ENCODE measurements around the gene ICAM3.

DNA sequence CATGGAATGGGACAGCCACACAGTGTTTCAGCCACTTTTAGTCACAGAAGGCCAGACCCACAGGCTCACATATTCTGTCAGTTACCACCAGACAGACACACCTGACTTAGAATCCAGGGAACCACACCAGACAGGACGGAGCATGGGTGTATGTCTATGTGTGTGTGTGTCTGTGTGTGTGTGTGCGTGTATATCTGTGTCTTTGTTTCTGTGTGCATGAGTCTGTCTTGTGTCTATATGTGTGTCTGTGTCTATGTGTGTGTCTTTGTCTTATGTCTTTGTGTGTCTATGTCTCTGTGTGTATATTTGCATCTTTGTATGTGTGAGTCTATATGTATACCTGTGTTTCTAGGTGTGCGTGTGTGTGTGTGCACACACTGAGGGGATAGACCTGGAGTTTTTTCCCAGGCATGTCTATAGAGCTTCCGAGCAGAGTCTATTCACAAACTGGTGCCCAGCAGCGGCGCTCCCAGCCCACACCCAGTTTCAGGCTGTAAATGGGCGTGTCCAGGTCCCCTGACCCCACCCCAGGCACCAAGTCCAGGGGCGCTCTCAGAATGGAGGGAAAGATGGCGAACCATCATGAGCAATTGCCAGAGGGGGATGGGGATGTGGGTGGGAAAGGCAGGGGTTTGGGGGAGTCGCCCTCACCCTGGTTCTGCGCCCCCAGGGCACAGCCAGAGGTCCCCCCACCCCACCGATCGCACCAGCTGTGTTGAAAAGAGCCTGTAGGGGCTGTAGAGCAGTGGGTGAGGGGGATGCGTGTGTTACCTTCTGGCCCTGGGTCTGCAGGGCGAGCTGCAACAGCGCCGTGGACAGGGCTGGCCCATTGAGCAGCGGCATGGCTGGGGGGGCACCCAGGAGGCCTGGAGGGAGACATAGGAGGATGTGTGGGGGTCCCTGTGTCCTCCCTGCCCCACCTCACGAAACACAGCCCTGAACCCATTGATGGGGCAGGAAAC, 17.3 kb downstream of the ICAM3 start:
- TF ChIP-seq, protein P1, sequence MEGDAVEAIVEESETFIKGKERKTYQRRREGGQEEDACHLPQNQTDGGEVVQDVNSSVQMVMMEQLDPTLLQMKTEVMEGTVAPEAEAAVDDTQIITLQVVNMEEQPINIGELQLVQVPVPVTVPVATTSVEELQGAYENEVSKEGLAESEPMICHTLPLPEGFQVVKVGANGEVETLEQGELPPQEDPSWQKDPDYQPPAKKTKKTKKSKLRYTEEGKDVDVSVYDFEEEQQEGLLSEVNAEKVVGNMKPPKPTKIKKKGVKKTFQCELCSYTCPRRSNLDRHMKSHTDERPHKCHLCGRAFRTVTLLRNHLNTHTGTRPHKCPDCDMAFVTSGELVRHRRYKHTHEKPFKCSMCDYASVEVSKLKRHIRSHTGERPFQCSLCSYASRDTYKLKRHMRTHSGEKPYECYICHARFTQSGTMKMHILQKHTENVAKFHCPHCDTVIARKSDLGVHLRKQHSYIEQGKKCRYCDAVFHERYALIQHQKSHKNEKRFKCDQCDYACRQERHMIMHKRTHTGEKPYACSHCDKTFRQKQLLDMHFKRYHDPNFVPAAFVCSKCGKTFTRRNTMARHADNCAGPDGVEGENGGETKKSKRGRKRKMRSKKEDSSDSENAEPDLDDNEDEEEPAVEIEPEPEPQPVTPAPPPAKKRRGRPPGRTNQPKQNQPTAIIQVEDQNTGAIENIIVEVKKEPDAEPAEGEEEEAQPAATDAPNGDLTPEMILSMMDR (conservative IDR thresholded peaks at IDR 0.05; ENCODE audit: low read depth, low read length) = no peak
- TF ChIP-seq EZH2 (IDR thresholded peaks at IDR 0.05; ENCODE audit: low read length, unreplicated experiment) = no peak

Data from PC-3 (cell line).